Measurements from ENCODE around the gene CCDC85B. TPM values are rescaled to one million over a fixed set of nuclear protein-coding genes. Genes with fewer than 3 reads are reported as not detected.

The CCDC85B gene
- total RNA-seq, 1 experiment from 2014 or later = 14.7 TPM

DNA sequence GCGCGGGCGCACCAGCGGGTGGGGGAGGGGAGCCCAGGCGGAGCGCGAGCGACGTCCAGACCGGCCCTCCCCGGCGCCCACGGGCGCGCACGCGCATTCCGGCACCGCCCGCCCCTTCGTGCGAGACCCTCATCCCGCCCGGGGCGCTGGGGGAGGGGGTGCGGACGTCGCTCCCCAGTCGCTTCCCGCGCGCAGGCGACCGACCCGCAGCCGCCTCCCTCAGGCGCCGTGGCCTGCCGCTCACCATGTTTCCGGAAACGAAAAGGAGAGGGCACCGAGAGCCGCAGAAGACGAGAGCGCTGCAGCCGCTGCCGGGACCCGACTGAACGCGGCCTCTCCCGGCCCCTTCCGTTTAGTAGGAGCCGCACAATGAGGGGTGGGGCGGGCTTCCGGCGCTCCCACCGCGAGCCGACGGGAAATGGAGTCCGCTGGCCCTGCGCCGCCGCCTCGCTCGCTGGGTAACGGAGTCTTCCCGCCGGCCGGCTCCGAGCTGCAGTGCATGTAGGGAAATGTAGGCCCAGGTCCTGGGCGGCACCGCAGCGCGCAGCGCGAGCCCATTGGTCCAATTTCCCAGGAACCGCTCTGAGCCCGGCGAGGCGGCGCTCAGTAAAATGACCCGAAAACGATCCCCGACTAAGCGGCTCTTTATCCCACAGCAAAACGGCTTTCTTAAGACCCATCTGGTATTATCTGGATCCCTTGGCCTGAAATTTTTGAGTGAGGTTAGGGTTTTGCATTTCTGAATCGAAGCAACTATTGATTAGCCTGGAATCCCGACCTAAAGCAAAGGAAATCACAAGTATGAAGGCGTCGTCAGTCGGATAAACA, 32.4 kb upstream of the CCDC85B start, which contains the start of gene CFL1:
Gene CFL1, minus strand, starts transcription at position 328 of the 828 bp plus-strand sequence. Its CDS starts 81 bp downstream, at position 247.
- Histone ChIP-seq H3K4me3 (ENCODE audit: low read depth, low read length) (peak within 1 kb of the TSS; percentile 95), H3K27me3 (replicated peaks; ENCODE audit: control insufficient read depth, insufficient read depth, low read length) (no peaks in the 10 kb centered on the region), H3K4me1 (peaks cover 15% of the 10 kb centered on the region), H3K36me3 (ENCODE audit: control insufficient read depth, insufficient read depth, low read length) (peaks cover 9% of the 10 kb centered on the region; the same call in 1 of the 2 replicates), H3K9me3 (no peaks in the 10 kb centered on the region)
- peak within 1 kb of the TSS; percentile 95 for H3K27ac Mint-ChIP-seq (ENCODE audit: unreplicated experiment)
- H3K27me3 Mint-ChIP-seq (ENCODE audit: insufficient read depth, unreplicated experiment) = no peaks in the 10 kb centered on the region
- ChIA-PET POLR2A (interaction anchor here (0.6 to 3.0 kb wide), 15 partner anchors 8 to 271 kb away, joined by 3 to 43 read pairs (median 4); partner anchors contain the start of genes CCDC85B, FIBP, KAT5 and RNASEH2C), CTCF (interaction anchor here (0.8 to 7.7 kb wide), 5 partner anchors 30 to 146 kb away, joined by 3 to 241 read pairs (median 7); partner anchors contain the start of genes AP5B1, CCDC85B, FIBP and KAT5)
- BruUV-seq (replicated peaks) = no TSS peak
- intact Hi-C loops (cut with micrococcal nuclease; ENCODE audit: unreplicated experiment) = loop anchor here (1.0 to 5.0 kb wide), 3 partner anchors 39 to 206 kb away; partner anchors contain the start of gene KAT5
- peaks cover 40% of the 10 kb centered on the region for H3K4me1 Mint-ChIP-seq (ENCODE audit: low read depth, unreplicated experiment)
- peak; percentile 98 to 99 for DNase-seq
- peak within 1 kb of the TSS; percentile 97 for H3K4me3 Mint-ChIP-seq (ENCODE audit: unreplicated experiment)
- TF ChIP-seq CTCF (IDR thresholded peaks at IDR 0.05; ENCODE audit: insufficient read depth in 1 of 2, low read depth in 1 of 2, low read length in 1 of 2, severe bottlenecking in 1 of 2, unreplicated experiment in 1 of 2) = no peak
- H3K9me3 Mint-ChIP-seq (ENCODE audit: unreplicated experiment) = no peaks in the 10 kb centered on the region
- H3K36me3 Mint-ChIP-seq (ENCODE audit: insufficient read depth, unreplicated experiment) = peaks cover 86% of the 10 kb centered on the region

GRCh38 chr11:65858681-65859087, 31.8 kb upstream of the CCDC85B start:
- no TSS peak for BruUV-seq (replicated peaks)
- Mint-ChIP-seq H3K4me3 (ENCODE audit: unreplicated experiment) (peak overlapping the region; percentile 97), H3K27ac (ENCODE audit: unreplicated experiment) (peak overlapping the region; percentile 95), H3K9me3 (ENCODE audit: unreplicated experiment) (no peaks in the 10 kb centered on the region), H3K4me1 (ENCODE audit: low read depth, unreplicated experiment) (peaks cover 36% of the 10 kb centered on the region), H3K36me3 (ENCODE audit: insufficient read depth, unreplicated experiment) (peaks cover 81% of the 10 kb centered on the region), H3K27me3 (ENCODE audit: insufficient read depth, unreplicated experiment) (no peaks in the 10 kb centered on the region)
- no peaks in the 10 kb centered on the region for H3K27me3 ChIP-seq (replicated peaks; ENCODE audit: control insufficient read depth, insufficient read depth, low read length)
- peak overlapping the region; percentile 87 for H3K4me3 ChIP-seq (ENCODE audit: low read depth, low read length)
- no peak for DNase-seq
- ChIA-PET CTCF (interaction anchor here (0.8 to 7.7 kb wide), 7 partner anchors 12 to 147 kb away, joined by 3 to 241 read pairs (median 11); partner anchors contain the start of genes AP5B1, CCDC85B, FIBP and KAT5), POLR2A (interaction anchor here (0.5 to 3.0 kb wide), 23 partner anchors 7 to 196 kb away, joined by 3 to 43 read pairs (median 6); partner anchors contain the start of genes CCDC85B, FIBP, KAT5 and RELA)
- intact Hi-C loops (cut with micrococcal nuclease; ENCODE audit: unreplicated experiment) = loop anchor here (1.0 to 5.0 kb wide), 3 partner anchors 40 to 206 kb away; partner anchors contain the start of gene KAT5
- peaks cover 6% of the 10 kb centered on the region; the same call in 1 of the 2 replicates for H3K36me3 ChIP-seq (ENCODE audit: control insufficient read depth, insufficient read depth, low read length)
- no peak for TF ChIP-seq CTCF (IDR thresholded peaks at IDR 0.05; ENCODE audit: insufficient read depth in 1 of 2, low read depth in 1 of 2, low read length in 1 of 2, severe bottlenecking in 1 of 2, unreplicated experiment in 1 of 2)
- H3K4me1 ChIP-seq = peaks cover 15% of the 10 kb centered on the region
- H3K9me3 ChIP-seq = no peaks in the 10 kb centered on the region

Measured in Caco-2 (cell line).